Activated CD4-positive, alpha-beta T cell treated with anti-CD3 and anti-CD28 coated beads, Interleukin-10, Interleukin-2, amounts not matched to agents 100 ng/mL and 50 ng/mL, durations not matched to agents 16 hours and 8 hours (primary cell): ENCODE data around the gene ARID1B.

Source experiments
- DNase-seq: peaks from one replicate; pipeline ENCODE4 v3.0.0-alpha.2; 2020

The ARID1B gene

DNA sequence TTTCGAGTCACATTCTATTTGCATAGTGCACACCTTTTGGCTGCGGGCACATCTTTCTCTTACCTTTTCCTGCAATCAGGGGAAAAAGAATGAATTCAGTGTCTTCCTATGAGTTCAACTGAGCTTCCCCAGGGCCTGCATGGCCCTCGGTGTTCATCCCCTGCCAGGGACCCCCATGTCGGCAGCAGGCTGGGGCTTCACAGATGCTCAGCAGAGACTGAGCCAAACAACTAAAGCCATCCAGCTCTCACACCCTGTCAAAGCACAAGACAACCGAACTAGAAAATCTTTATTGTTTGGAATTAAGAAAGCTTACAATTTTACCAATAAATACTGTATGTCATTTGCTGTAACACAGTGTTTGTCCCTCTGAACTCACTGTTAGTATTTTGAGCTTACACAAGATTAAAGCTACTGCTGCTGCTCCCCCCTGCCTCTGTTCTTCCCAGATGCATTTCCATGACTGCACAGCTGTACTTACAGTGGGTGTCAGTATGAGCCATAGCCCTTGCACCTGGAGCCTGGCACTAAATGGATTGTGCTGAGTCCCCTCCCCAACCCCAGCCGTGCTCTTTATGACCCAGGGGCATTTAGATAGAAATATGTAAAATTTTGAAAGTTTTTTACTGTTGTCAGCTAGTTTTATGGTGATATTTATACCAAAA, 340.4 kb downstream of the ARID1B start:
- DNase-seq = no peak

DNA sequence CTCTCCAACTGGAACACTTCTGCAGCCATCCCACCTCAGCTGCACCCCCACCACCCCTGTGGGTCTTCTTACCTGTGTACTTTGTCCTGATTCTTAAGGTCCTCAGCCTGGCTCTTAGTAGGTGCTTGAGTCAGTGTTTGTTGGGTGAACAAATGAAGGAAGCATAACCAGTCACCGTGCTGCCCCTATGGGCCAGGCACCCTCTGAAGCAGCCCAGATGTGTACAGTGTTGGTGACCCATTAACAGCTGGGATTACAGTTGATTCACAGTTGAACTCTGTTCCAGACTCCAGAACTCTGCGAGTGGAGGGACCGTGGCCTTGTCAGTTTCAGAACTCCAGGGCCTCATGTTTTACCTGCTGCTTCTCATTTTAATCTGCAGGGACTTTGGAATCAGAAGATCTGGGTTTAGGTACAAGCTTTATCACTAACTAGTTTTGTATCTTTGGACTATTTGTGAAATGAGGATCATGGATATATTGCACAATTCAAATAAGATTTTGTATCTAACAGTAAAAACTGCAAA, 342.4 kb downstream of the ARID1B start:
- DNase-seq = no peak

DNA sequence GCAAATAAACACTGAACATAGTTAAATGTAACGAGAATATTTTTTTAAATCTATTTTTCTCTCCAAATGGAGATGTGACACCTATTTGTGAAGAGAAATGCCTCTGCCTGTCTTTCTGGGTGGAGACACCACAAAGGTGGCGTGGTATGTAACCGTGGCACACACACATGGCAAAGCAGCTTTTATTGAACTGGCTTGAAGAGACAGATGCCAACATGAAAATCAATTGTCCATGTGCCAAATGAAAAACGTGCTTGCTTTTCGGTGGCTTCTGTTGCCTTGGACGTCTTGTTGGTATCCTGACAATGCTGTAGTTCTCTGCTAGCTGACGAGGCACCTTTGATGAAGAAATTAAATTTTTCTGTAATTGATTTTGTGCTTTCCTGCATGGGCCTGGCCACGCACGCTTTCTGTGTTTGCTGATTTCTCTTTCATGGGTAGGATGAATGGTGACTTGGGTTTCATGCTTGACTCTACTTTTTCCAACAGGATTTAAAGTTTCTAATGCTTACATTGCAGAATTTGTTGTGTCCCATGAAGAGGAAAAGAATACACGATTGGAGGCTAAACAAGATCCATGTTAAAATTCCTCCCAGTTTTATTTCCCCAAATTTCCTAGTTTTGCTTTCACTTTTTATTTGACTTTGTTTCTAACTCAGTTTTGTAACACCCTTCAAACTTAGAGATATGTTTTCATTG, 343.5 kb downstream of the ARID1B start:
- no peak for DNase-seq

DNA sequence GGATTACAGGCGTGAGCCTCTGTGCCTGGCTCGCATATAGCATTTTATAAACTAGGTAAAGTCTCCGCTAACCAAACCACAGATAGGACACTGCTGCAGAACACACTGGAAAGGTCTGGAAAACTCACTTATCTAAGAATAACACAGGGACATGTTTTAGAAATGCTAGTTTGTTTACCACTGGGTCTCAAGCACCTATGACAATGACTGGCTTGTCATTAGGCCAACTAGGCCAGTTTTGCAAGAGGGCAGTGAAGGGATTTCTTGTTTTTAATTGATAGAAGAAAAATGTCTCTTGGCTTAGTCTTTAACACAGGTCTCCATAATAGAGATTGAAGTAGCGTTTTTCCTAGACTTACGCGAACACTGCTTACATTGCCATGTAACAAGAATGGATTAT, 344.7 kb downstream of the ARID1B start:
- DNase-seq = no peak

DNA sequence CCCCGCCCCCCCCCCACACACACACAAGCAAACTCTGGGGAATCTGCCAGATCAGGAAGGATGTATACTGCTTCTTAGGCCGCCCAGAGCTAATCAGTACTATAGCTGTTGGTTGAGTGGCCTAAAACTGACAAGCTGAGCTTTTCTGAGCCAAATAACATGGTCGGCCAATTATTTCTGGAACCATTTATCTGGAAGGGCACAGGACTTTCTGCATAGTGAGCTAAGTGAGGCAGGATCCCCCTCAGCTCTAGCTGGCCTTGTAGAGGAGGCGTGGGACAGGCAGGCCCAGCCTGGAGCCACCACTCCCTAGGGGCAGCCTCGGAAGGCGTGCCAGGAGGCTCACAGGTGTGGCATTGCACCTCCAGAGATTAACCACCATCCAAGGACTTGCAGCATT, 346.1 kb downstream of the ARID1B start:
- no peak for DNase-seq

DNA sequence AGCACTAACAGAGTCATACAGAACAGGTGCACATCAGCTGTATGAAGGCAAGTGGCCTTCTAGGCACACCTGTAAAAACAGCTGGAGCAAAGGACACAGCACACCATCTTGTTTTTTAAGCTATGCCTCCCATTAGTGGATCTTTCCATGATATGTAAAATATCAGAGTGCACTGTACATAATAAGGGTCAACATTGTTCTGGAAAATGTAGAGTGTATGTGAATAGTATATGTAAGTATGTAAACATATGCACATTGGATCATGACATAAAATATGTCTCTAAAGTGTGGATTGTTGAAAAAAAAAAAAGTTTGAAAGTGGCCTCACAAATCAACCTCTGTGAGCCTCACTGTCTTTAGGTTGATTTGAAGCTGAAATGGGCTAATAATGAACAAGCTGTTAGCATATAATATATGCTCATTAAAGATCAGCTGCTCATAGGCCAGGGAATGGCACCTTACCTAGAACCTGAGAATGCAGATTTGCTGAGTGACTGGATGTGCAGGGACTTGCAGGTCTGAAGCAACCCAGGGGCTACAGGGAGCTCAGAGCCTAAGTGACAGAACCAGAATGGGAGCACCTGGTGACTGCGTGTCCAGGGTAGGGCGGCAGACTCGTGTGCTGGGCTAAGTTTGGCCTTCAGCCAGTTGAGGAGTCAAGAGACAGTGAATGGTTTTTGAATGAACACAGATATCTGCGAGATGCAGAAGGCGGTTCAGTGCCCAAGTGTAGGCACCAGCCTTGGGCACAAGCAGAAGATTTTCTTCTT, 347.5 kb downstream of the ARID1B start:
- no peak for DNase-seq

DNA sequence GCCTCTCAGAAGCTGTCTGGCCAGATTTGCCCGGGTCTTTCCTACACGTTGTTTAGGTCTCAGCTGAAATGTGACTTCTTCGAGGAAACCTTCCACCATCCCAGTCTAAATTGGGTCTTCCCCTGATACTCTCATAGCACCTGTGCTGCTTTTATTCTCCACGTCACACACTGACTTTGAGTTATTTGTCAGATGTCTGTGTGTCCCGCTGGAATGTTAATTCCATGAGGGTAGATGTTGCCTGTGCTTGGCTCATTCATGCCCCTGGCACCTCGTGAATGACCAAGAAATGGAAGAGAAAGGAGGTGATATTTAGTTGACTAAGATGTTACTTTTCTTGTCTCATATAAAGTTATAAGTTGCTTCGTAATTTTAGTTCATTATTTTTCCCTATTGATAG, 348.4 kb downstream of the ARID1B start:
- DNase-seq = no peak

DNA sequence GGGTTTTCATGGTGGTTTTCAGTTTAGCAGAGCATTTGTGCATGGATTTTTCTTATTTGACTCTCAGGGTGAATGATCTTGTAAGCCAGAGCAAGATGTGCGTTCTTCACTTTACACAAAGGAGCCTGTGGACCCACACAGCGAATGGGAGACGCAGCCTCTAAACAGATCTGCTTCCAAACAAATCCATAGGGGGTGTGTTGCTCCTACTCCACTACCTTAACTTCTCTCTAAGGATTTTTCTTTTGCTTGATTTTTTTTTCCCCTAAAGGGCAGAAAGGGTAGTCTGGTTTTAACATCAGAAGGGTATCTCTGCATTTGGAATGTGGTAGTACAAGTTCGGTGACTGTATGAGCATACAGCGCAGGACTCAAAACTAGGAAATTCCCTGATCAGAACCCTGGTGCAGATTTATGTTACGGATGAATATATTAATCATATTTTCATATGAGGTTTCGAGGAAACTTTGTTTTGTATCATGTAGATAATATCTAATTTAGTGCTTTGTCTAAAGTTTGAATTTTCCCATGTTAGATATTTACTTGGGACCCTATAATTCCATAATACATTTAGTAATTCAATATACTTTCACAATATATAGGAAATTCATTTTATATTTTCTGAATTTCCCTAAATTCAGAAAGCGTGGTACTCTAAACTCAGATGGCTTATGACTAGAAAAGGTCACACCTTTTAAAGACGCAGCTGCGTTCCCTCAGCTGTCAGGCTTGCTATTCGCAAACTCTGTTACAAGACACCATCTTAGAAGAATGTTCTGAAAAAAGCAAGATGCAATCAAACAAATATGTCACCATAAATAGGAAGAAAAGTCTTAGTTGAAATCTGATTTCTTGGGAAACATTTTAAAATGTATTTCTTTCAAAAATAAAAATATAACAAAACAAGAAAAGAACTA, 349.3 kb downstream of the ARID1B start:
- DNase-seq = no peak

DNA sequence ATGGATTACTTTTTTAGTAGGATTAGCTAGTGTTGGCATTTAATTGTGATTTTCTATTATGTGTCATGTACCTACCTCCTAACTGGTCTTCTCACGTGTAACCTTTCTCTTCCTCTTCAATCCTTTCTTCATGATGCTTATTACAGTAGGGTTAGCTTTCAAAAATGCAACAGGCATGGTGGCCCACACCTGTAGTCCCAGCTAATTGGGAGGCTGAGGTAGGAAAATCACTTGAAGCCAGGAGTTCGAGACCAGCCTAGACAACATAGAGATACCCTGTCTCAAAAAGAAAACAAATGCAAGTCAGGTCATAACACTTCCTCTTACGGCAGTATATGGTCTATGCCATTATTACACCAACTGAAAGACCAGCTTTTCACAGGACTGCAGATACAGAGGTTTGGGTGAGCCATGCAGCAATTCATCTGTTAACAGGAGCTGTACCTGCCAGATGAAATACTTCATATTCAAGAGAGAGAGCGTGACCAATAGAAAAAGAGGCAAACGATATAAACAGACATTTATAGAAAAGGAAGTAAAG, 351.1 kb downstream of the ARID1B start:
- no peak for DNase-seq

DNA sequence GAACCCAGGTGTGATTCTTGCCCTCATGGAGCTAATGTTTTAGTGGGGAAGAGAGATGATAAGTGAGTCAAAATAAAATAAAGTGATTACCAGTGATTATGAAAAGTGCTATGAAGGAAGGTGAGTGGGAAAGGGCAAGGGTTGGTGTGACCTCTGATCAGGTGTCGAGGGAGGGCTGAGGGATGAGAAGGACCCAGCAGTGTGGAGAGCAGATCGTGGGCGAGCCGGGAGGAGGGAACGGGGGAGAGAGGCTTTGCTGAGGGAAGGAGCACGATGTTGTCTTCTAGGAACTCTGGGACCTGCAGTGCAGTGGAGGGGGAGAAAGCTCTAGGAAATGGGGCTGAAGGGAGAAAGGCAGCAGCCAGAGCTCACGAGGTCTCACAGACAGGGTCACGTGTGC, 354.1 kb downstream of the ARID1B start:
- DNase-seq = no peak

DNA sequence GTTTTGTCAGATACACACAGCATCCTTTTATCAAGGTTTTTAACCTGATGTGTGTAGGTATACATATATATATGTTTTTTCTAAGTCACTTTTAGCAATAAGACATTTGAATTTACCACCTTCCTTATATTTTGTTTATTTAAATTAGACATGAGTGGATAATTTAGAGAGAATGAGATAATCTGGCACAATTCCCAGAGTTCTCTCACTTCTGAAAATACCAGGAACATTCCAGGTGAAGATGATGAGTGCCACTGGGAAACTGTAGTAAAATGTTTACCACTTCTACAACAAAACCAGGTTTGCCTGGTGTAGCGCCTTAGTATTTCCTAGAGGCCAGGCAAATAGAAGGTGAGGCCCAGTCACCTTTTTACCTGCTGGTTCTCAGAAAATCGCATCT, 356.7 kb downstream of the ARID1B start:
- DNase-seq = no peak

DNA sequence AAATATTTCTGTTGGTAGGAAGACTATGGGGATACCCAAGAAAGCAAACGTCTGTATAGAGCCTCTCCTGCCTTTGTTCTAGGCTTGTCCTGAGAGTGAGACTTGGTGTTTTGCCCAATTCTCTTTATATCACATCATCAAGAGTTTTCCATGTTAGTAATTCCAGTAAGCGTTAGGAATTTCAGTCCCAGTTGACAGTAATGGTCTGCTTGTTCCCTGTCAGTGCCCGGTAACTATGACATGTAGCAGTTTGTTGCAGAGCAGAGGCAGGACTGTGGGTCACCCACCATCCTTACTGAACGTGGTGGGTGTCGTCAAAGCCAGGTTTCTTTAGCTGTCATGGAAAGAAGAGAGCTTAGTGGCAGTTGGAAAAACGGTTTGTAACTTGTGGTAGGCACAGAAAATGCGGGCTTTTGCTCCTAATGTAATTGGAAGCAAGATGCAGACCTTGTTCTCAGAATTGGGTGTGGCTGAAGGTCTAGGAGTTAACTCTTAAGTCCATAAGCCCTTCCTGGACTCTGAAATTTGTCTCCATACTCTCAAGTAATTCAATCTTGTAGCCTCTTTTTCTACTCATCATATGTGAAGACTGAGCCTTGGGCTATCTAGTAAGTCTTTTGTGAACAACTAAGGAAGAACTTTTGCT, 357.3 kb downstream of the ARID1B start:
- DNase-seq = no peak

DNA sequence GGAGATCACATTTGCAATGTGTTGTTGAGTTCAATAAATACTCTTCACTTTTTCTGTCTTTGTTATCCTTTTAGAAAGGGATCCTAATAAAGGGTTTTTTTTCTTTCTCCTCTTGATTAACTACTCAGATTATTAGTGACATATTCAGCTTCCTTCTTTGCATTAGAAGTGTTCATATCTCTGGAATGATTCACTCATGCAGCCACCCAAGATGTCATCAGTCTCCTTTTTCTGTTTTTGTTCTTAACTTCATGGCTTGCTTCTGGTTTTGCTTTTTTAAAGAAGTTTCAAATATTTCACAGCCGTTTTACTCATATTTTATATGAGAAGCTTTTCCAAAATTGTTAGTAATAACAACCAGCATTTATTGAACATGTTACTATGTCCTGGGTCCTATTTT, 358.5 kb downstream of the ARID1B start:
- no peak for DNase-seq

DNA sequence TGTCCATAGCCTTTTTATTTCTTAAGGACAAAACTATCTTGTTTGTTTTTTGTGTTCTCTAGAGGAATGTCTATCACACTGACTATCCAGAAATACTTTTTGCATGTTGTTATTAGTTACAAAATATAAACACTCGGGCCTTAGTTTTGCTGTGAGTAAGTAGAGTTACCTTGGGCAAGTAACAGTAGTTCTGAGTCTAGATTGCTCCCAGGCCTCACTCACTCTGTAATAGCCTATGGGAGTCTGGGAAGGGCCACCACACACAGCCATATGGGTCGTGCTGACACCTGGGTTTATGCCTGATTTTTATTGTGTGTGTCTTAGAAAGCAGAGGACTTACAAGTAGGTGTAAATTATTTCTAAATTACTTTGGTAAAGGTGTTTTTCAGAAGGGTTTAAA, 360.3 kb downstream of the ARID1B start:
- DNase-seq = no peak

DNA sequence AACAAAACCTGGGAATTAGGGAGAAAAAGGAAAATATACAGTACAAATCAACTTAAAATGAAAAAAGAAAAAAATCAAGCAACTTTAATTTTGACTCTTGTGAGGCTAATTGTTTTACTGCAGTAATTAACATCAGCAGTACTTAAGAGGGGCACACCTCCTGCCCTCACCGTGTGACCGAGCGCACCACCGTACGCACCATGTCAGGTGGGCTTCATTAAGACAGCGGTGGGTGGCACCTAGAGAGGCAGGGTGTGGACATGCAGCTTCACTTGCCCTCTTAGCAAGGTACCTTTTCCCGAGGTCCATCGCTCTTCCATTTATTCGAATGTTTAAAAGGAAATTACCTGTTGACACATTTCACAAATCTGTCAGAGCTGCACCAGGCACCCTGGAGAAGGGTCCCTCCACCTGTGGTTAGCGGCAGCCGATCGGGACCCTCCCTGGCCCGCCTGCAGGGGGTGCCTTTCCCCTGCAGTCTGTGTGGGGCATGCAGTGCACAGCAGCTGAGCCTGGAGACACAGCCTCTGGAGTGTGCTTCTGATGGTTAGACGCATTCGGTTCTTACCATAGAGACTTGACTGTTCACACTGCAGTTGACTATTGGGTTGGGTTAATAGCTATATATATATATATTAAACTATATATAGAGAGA, 362.0 kb downstream of the ARID1B start:
- no peak for DNase-seq

DNA sequence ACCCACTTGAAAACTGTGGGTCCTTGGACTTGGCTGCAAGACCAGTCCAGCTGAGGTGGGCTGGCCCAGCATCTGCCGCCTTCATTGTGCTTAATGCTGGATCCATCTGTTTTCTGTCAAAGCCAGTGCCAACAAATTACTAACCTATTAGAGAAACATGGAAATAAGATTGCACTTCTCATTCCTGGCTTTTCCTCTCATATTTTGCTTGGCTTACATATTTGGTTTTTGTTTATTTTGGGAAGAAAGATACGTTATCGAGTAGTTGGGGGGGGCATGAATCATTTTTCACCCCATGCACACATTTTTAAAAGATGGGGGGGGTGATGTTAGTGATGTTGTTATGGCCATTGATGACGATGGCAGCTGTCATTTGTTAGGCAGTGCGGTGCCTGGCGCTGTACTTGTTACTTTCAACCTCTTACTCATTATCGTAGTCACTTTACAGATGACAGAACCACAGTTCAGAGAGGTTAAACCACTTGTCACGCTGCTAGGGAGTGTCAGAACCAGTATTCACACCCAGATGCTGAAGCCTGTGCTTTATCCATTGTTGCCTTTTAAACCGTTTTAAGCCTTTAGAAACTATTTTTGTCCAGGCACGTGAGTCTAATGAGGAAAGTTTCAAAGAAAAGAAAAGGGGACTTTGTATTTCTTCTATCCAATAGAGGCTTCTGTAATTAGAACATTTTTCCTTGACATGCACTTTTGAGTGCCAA, 366.2 kb downstream of the ARID1B start:
- DNase-seq = peak; percentile 65

DNA sequence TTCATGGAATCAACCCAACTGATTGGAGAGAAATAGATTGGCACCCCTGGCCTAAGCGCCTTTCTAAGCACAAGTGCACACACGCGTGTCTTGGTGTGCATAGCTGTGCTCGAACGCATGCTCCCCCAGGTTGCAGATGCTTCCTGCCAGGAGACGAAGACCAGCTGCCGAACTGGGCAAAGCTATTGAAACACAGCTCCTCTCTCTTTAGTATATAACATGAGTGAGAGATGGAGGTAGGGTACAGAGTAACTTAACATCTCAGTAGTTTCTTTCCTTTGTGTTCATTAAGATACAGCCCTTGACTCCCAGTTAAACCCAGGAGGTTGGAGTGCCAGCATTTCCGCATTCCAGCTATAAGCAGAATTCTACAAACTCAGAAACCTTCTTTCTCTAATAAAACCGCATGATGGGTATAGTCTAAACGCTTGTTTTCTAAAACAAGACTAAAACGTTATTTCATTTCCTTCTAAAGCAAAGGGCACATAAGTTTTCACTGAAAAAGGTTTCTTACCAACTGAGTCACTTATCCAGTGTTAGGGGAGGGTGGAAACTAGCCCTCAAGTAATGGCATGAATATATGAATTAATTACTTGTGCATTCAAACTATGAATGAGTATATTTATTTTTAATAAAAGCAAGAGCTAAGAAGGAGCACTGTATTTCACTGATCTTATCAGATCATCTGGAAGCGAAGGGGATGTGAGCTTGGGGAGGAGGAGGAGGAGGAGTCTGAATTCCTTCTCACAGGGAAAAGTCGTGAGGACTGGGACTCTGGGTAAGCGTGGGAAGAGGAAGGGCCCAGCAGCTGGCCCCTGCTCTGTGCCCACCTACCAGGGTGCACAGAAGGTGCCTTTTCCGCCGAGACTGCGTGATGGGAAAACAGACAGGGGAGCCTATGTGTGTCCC, 367.0 kb downstream of the ARID1B start:
- no peak for DNase-seq

DNA sequence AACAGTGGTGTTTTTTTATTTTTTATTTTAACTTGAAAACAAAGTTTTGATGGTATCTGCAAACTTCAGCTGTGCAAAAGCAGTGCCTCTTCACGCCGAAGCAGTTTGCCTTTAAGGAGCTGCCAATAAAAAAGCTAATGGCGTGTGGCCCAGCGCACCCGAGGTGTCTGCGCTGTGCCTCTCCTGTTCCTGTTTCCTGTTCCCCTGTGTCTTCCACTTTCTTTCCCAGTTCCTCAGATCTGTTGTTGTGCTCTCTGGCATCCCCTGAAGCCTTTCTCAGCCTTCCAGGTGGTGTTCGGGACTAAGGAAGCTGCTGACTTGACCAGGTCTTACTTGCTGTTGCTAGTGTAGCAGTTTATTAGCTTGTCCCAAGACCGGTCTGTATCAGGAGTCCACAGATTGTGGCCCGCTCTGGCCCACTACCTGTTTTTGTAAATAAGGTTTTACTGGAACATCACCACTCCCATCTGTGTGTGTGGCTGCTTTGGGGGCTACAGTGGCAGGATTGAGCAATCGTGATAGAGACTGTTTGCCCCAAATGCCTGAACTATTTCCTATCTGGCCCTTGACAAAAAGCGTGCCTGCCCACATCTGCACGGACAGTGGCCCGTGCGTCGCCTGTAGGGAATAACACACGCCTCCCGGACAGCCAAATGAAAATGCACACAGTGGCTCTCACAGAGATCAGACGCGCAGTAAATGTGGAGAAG, 367.8 kb downstream of the ARID1B start:
- DNase-seq = no peak
